Endothelial cell of umbilical vein (primary cell): ENCODE data around the gene DNAAF5. TPM values are rescaled to one million over a fixed set of nuclear protein-coding genes. Genes with fewer than 3 reads are reported as not detected.
"Not testable (repeated sequence)": the region's sequence is repeated elsewhere in the genome, so short reads cannot be mapped to it uniquely, and the experiment has no call there.

ENCODE experiments used
- BruUV-seq: library from RNA; stranded (reverse); fragments of 400-500 nt; replicated peaks from 2 replicates; lab custom pipeline; 2021; lab: Mats Ljungman, UMichigan
- CTCF ChIA-PET: fragments of 300-600, 350-600 bp; sonication (Branson Sonifier 250); formaldehyde crosslinking; loops from one replicate; lab custom pipeline; 2021; ENCODE audit warnings: antibody characterized with exemption, inconsistent platforms; lab: Charles Lee
- POLR2A ChIA-PET: fragments of 300-600, 350-600 bp; sonication (Branson Sonifier 250); formaldehyde crosslinking; loops from one replicate; lab custom pipeline; 2021; ENCODE audit warnings: antibody characterized with exemption, inconsistent platforms; lab: Charles Lee
- DNase-seq: peaks from one replicate; pipeline ENCODE4 v3.0.0-alpha.2; 2011; ENCODE audit warnings: low read depth, low spot score
- FAIRE-seq: peaks from 2 replicates; lab custom pipeline; 2011; peaks lifted over from hg19 to GRCh38; lab: Jason Lieb, UNC
- H2AFZ ChIP-seq: 2 replicates; pipeline ENCODE4 v1.6.0; 2012; ENCODE audit warnings: low read depth, low read length, control low read depth, inconsistent platforms
- H3K27ac ChIP-seq: 2 replicates; pipeline ENCODE4 v1.5.1; 2011; ENCODE audit warnings: low read depth, mild to moderate bottlenecking, control low read depth, low read length, moderate library complexity; ENCODE audit not compliant: insufficient read depth
- H3K27me3 ChIP-seq, 2 experiments: 2 replicates each; pipeline versions ENCODE4 v1.6.0 to v1.6.1; 2011; ENCODE audit warnings: low read length in 2 of 2, mixed read lengths in 1 of 2; ENCODE audit not compliant: control insufficient read depth in 2 of 2, insufficient read depth in 2 of 2
- H3K36me3 ChIP-seq, 2 experiments: 2 replicates in 1 of 2; 3 replicates in 1 of 2; pipeline ENCODE4 v1.5.1; 2011; ENCODE audit warnings: low read length in 2 of 2, mild to moderate bottlenecking in 1 of 2, moderate library complexity in 1 of 2; ENCODE audit not compliant: control insufficient read depth in 2 of 2, insufficient read depth in 2 of 2; ENCODE audit errors: extremely low read depth in 1 of 2
- H3K4me1 ChIP-seq: 3 replicates; pipeline ENCODE4 v1.5.1; 2011; ENCODE audit warnings: mild to moderate bottlenecking, low read length; ENCODE audit not compliant: control insufficient read depth, insufficient read depth; ENCODE audit errors: extremely low read depth
- H3K4me2 ChIP-seq: 2 replicates; pipeline ENCODE4 v1.6.1; 2011; ENCODE audit warnings: low read length, control low read depth, mixed read lengths; ENCODE audit not compliant: insufficient read depth
- H3K4me3 ChIP-seq, 3 experiments: fragments of 200-600 bp in 1 of 3; sonication (generic), shearing (Covaris generic) in 1 of 3; replicated peaks in 1 of 3; 2 replicates each; pipeline ENCODE4 v1.5.1; 2011 to 2016; ENCODE audit warnings: control low read depth in 3 of 3, low read length in 3 of 3, mild to moderate bottlenecking in 2 of 3, inconsistent platforms in 1 of 3, low read depth in 1 of 3, moderate library complexity in 1 of 3; ENCODE audit not compliant: insufficient read depth in 1 of 3
- H3K79me2 ChIP-seq: 2 replicates; pipeline ENCODE4 v1.6.0; 2012; ENCODE audit warnings: low read length, inconsistent platforms; ENCODE audit not compliant: control insufficient read depth, insufficient read depth
- H3K9ac ChIP-seq: replicated peaks from 2 replicates; pipeline ENCODE3; 2011; ENCODE audit warnings: low read length, control low read depth; ENCODE audit not compliant: insufficient read depth; ENCODE audit errors: extremely low read depth
- H3K9me1 ChIP-seq: replicated peaks from 3 replicates; pipeline ENCODE4 v1.6.0; 2011; ENCODE audit warnings: mild to moderate bottlenecking, low read length; ENCODE audit not compliant: control insufficient read depth, insufficient read depth; ENCODE audit errors: extremely low read depth
- H3K9me3 ChIP-seq: replicated peaks from 2 replicates; pipeline ENCODE4 v1.5.1; 2012; ENCODE audit warnings: low read length, inconsistent platforms; ENCODE audit not compliant: control insufficient read depth, insufficient read depth
- H4K20me1 ChIP-seq: replicated peaks from 2 replicates; pipeline ENCODE3; 2011; ENCODE audit warnings: mild to moderate bottlenecking, low read length; ENCODE audit not compliant: control insufficient read depth, insufficient read depth; ENCODE audit errors: extremely low read depth
- CTCF ChIP-seq, 2 donors: IDR thresholded peaks; 1 replicate in 1 of 2; 2 replicates in 1 of 2; pipeline ENCODE4 v1.5.1; 2011; ENCODE audit warnings: low read length in 2 of 2, mild to moderate bottlenecking in 2 of 2, moderate library complexity in 2 of 2, control low read depth in 1 of 2, inconsistent platforms in 1 of 2, low read depth in 1 of 2; ENCODE audit not compliant: insufficient read depth in 1 of 2; ENCODE audit errors: extremely low read depth in 1 of 2
- EZH2 ChIP-seq: IDR thresholded peaks from 2 replicates; pipeline ENCODE4 v1.6.1; 2012; ENCODE audit warnings: borderline replicate concordance, low read depth, mild to moderate bottlenecking, moderate library complexity, low read length, inconsistent platforms; ENCODE audit not compliant: severe bottlenecking
- FOS ChIP-seq: IDR thresholded peaks from 2 replicates; pipeline ENCODE4 v1.6.1; 2011; ENCODE audit warnings: mild to moderate bottlenecking, low read length, moderate library complexity, borderline replicate concordance; ENCODE audit not compliant: insufficient read depth
- GATA2 ChIP-seq: IDR thresholded peaks from 2 replicates; pipeline ENCODE4 v1.7.0; 2011; ENCODE audit warnings: low read depth, mild to moderate bottlenecking, moderate library complexity, mixed read lengths, low read length; ENCODE audit not compliant: insufficient read length, insufficient read depth
- JUN ChIP-seq: IDR thresholded peaks from 2 replicates; pipeline ENCODE4 v1.6.1; 2011; ENCODE audit warnings: borderline replicate concordance, low read depth; ENCODE audit not compliant: insufficient read length, insufficient read depth
- MYC ChIP-seq: IDR thresholded peaks from one replicate; pipeline ENCODE4 v1.6.1; 2011; ENCODE audit warnings: mild to moderate bottlenecking, low read depth, low read length
- POLR2A ChIP-seq: IDR thresholded peaks from 2 replicates; pipeline ENCODE4 v1.6.1; 2012; ENCODE audit warnings: low read depth, mild to moderate bottlenecking, control low read depth, low read length
- POLR2AphosphoS5 ChIP-seq: IDR thresholded peaks from 2 replicates; pipeline ENCODE4 v1.6.1; 2012; ENCODE audit warnings: low read depth, mild to moderate bottlenecking, control low read depth, low read length, moderate library complexity; ENCODE audit not compliant: insufficient read depth
- dilution Hi-C: fragments of 300-500 bp; cut with MboI; formaldehyde crosslinking; loops from one replicate; pipeline ENCODE4 v1.15.0; 2019; ENCODE audit warnings: low sequenced_read_pairs; ENCODE audit not compliant: extremely low pct_ligation_motif_present
- intact Hi-C: fragments of 100-400 bp; cut with micrococcal nuclease; formaldehyde crosslinking; loops from one replicate; pipeline ENCODE4 v1.10.0; 2022
- polyA plus RNA-seq, 4 experiments: library from polyadenylated mRNA; depleted of rRNA in 3 of 4; stranded (reverse) in 3 of 4; unstranded in 1 of 4; fragments of >200 nt; gene quantifications; 2 replicates each; pipeline versions ENCODE4 v1.2.1 to v1.2.3, GENCODE V29; 2011 to 2012; ENCODE audit warnings: missing spikeins in 1 of 4
- total RNA-seq: library from RNA; stranded (reverse); gene quantifications from 2 replicates; pipeline ENCODE4 v1.2.3, GENCODE V29; 2021
- TF ChIP-seq, protein P1 (sequence below): IDR thresholded peaks from 2 replicates; pipeline ENCODE4 v1.6.1; 2011; ENCODE audit not compliant: insufficient read depth, insufficient read length

Gene DNAAF5
- total and polyA plus RNA-seq, 2 donors (not counting 3 experiments of a cell fraction or from before 2014, with no cell fraction given) = 49.3 to 65.5 TPM

DNA sequence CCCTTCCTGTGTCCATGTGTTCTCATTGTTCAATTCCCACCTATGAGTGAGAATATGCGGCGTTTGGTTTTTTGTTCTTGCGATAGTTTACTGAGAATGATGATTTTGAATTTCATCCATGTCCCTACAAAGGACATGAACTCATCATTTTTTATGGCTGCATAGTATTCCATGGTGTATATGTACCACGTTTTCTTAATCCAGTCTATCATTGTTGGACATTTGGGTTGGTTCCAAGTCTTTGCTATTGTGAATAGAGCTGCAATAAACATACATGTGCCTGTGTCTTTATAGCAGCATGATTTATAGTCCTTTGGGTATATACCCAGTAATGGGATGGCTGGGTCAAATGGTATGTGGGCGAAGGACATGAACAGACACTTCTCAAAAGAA is 17.6 kb downstream of the DNAAF5 start:
- dilution Hi-C loops = not testable (repeated sequence)

DNA sequence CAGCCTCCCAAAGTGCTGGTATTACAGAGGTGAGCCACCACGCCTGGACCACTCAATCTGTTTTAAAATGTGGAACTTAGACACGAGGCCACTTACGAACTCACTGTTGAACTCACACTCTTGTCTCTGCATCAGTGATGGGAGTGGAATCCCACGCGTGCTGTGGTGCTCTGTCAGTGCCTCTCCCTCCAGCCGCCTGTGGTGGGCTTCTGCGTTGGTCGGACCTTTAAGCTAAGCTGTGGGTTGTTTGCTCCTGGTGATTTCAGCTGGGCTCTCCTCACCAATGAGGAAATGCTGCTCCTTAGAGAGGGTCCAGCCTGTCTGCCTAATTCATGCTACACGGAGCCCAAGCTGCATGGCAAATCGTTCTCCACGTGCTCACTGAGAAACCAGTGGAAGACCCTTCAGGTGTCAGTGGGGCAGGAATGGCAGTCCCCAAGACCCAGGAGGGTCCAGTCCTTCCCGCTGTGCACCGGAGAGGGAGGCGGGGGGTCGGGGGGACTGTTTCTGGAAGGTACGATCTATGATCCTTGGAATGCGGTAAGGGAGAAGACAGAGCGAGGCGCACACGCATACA is 18.4 kb downstream of the DNAAF5 start:
- intact Hi-C loops (no loop called here), dilution Hi-C loops (no loop called here)
- ChIA-PET CTCF (no interaction called here), POLR2A (no interaction called here)
- no peak overlapping the region for H3K4me2 ChIP-seq
- TF ChIP-seq EZH2 (no peak), FOS (no peak), GATA2 (no peak), POLR2A (no peak), POLR2AphosphoS5 (no peak), MYC (no peak), CTCF (IDR thresholded peaks at IDR 0.05; ENCODE audit: extremely low read depth in 1 of 2, insufficient read depth in 1 of 2, low read depth in 1 of 2, low read length in 2 of 2) (no peak), JUN (no peak)
- TF ChIP-seq, protein P1, sequence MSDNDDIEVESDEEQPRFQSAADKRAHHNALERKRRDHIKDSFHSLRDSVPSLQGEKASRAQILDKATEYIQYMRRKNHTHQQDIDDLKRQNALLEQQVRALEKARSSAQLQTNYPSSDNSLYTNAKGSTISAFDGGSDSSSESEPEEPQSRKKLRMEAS = no peak
- H3K79me2 ChIP-seq = peaks cover 10% of the 10 kb centered on the region
- no peaks in the 10 kb centered on the region for H3K9me3 ChIP-seq
- no peaks in the 10 kb centered on the region for H3K27me3 ChIP-seq
- no TSS peak for BruUV-seq
- H2AFZ ChIP-seq = no peak overlapping the region
- peaks cover 4% of the 10 kb centered on the region for H3K4me1 ChIP-seq
- no peak overlapping the region for H3K9ac ChIP-seq
- FAIRE-seq = no peak
- H3K36me3 ChIP-seq = peaks cover 3 to 15% of the 10 kb centered on the region in 2 experiments
- H3K9me1 ChIP-seq = no peaks in the 10 kb centered on the region
- no peak for DNase-seq
- no peaks in the 10 kb centered on the region for H4K20me1 ChIP-seq
- H3K27ac ChIP-seq = no peak overlapping the region
- H3K4me3 ChIP-seq = no peak overlapping the region

More for the DNA sequence above, 17.6 kb downstream of the DNAAF5 start:
- Histone ChIP-seq H3K36me3 (peaks cover 3 to 20% of the 10 kb centered on the region in 2 experiments), H3K79me2 (peaks cover 12% of the 10 kb centered on the region)
- BruUV-seq, POLR2A ChIA-PET, H3K4me3 ChIP-seq, H3K9me1 ChIP-seq, H2AFZ ChIP-seq, H3K4me1 ChIP-seq, H3K9ac ChIP-seq, CTCF ChIA-PET, DNase-seq, H3K4me2 ChIP-seq, H4K20me1 ChIP-seq, FAIRE-seq, intact Hi-C loops, H3K27ac ChIP-seq, H3K27me3 ChIP-seq, H3K9me3 ChIP-seq: not testable (repeated sequence)
